ENCODE data around the gene ACTL6B. TPM values are rescaled to one million over a fixed set of nuclear protein-coding genes. Genes with fewer than 3 reads are reported as not detected.

Gene ACTL6B
- total RNA-seq, 1 experiment from 2014 or later = not detected

DNA sequence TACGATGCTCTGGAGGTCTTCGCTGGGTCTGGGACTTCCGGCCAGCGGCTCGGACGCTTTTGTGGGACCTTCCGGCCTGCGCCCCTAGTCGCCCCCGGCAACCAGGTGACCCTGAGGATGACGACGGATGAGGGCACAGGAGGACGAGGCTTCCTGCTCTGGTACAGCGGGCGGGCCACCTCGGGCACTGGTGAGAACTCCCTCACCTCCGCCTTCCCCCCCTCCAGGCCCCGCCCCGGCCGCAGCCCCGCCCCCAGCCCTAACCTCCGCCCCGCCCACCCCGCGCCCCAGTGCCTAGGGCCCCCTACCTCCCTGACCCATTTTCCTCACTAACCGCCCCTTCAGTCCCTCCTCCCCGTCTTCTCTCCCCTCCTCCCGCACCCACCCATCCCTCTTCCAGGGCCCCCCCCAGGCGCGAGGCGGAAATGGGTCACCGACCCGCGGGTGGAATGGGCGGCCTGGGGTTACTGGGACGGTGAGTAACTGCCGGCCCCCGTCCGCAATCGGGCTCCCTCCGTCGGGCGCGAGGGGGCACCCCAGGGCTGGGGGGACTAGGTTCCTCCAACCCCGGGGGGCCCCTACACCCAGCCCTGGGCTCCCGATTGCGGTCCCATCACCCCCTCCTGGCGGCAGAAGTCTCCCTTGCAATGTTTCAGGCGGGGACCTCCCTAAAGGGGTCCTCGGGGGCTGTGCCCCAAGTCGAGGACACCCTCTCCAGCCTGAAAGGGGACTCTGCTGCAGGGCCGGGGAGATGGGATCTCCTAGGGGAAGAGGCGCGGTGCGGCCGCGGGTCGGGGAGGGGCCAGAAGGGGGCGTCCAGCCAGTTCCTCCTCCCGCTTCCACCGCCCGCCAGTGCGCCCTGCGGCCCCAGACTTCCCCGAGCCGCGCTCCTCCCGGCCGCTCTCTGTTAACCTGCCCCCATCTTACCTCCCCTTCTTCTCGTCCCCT is 51.9 kb downstream of the ACTL6B start:
- Mint-ChIP-seq H3K36me3 (ENCODE audit: insufficient read depth, unreplicated experiment) (peaks cover 14% of the 10 kb centered on the region), H3K9me3 (ENCODE audit: unreplicated experiment) (no peaks in the 10 kb centered on the region), H3K4me1 (ENCODE audit: low read depth, unreplicated experiment) (no peaks in the 10 kb centered on the region), H3K27ac (ENCODE audit: unreplicated experiment) (peak overlapping the region; percentile 74), H3K27me3 (ENCODE audit: insufficient read depth, unreplicated experiment) (no peaks in the 10 kb centered on the region), H3K4me3 (ENCODE audit: unreplicated experiment) (peak overlapping the region; percentile 91)
- Histone ChIP-seq H3K4me3 (ENCODE audit: low read depth, low read length) (peak overlapping the region; percentile 67), H3K4me1 (peaks cover 16% of the 10 kb centered on the region), H3K36me3 (ENCODE audit: control insufficient read depth, insufficient read depth, low read length) (no peaks in the 10 kb centered on the region), H3K27me3 (replicated peaks; ENCODE audit: control insufficient read depth, insufficient read depth, low read length) (no peaks in the 10 kb centered on the region), H3K9me3 (no peaks in the 10 kb centered on the region)
- intact Hi-C loops (cut with micrococcal nuclease; ENCODE audit: unreplicated experiment) = loop anchor here (1.0 to 2.0 kb wide), 6 partner anchors 18 to 121 kb away; partner anchors contain the start of genes FBXO24, GNB2 and LRCH4
- no TSS peak for BruUV-seq (replicated peaks)
- peak; percentile 86 to 89 for DNase-seq
- ChIA-PET POLR2A (interaction anchor here (0.9 to 1.8 kb wide), 3 partner anchors 8 to 19 kb away, joined by 3 to 10 read pairs (median 5); partner anchors contain the start of genes FBXO24, LRCH4 and MOSPD3), CTCF (interaction anchor here (0.6 to 2.2 kb wide), 5 partner anchors 18 to 149 kb away, joined by 3 to 10 read pairs (median 6); partner anchors contain the start of genes FBXO24 and LRCH4)
- TF ChIP-seq CTCF (IDR thresholded peaks at IDR 0.05; ENCODE audit: insufficient read depth in 1 of 2, low read depth in 1 of 2, low read length in 1 of 2, severe bottlenecking in 1 of 2, unreplicated experiment in 1 of 2) = peak; percentile 54 to 74

- Mint-ChIP-seq H3K9me3 (ENCODE audit: unreplicated experiment) (no peaks in the 10 kb centered on the region), H3K4me3 (ENCODE audit: unreplicated experiment) (peak overlapping the region; percentile 91), H3K4me1 (ENCODE audit: low read depth, unreplicated experiment) (no peaks in the 10 kb centered on the region), H3K27me3 (ENCODE audit: insufficient read depth, unreplicated experiment) (no peaks in the 10 kb centered on the region), H3K27ac (ENCODE audit: unreplicated experiment) (no peak overlapping the region), H3K36me3 (ENCODE audit: insufficient read depth, unreplicated experiment) (peaks cover 14% of the 10 kb centered on the region)
- POLR2A ChIA-PET = interaction anchor here (0.9 to 1.5 kb wide), 2 partner anchors 9 to 17 kb away, joined by 3 to 5 read pairs; partner anchors contain the start of genes FBXO24 and MOSPD3
- BruUV-seq (replicated peaks) = no TSS peak
- no peak overlapping the region for H3K4me3 ChIP-seq (ENCODE audit: low read depth, low read length)
- H3K9me3 ChIP-seq = no peaks in the 10 kb centered on the region
- H3K4me1 ChIP-seq = peaks cover 16% of the 10 kb centered on the region
- CTCF ChIA-PET = interaction anchor here (0.6 to 1.5 kb wide), 4 partner anchors 15 to 148 kb away, joined by 3 to 5 read pairs (median 4); partner anchors contain the start of gene FBXO24
- intact Hi-C loops (cut with micrococcal nuclease; ENCODE audit: unreplicated experiment) = loop anchor here (1.0 to 2.0 kb wide), 6 partner anchors 17 to 122 kb away; partner anchors contain the start of genes FBXO24, GNB2 and LRCH4
- no peaks in the 10 kb centered on the region for H3K36me3 ChIP-seq (ENCODE audit: control insufficient read depth, insufficient read depth, low read length)
- TF ChIP-seq CTCF (IDR thresholded peaks at IDR 0.05; ENCODE audit: insufficient read depth in 1 of 2, low read depth in 1 of 2, low read length in 1 of 2, severe bottlenecking in 1 of 2, unreplicated experiment in 1 of 2) = no peak
- no peaks in the 10 kb centered on the region for H3K27me3 ChIP-seq (replicated peaks; ENCODE audit: control insufficient read depth, insufficient read depth, low read length)
- DNase-seq = no peak
These were observed 52.6 kb downstream of the ACTL6B start for GRCh38 chr7:100603726-100604027.

All from Caco-2 (cell line).